HepG2 (cell line): ENCODE measurements around the gene SGCB. TPM values are rescaled to one million over a fixed set of nuclear protein-coding genes. Genes with fewer than 3 reads are reported as not detected.

ENCODE experiments used
- ATAC-seq: fragments of 200-7000 bp; cut with Tn5 transposase; 3 replicates; pipeline ENCODE4 v1.9.1; 2020; ENCODE audit warnings: mild to moderate bottlenecking, moderate library complexity
- BruUV-seq: library from RNA; stranded (reverse); fragments of 400-500 nt; replicated peaks from 2 replicates; lab custom pipeline; 2021; lab: Mats Ljungman, UMichigan
- CTCF ChIA-PET: fragments of 300-600 bp; formaldehyde crosslinking; extraction: SDS; loops from one replicate; lab custom pipeline; 2021; ENCODE audit warnings: low total read pairs, inconsistent platforms, low intra/inter-chr PET ratio; lab: Yijun Ruan, JAX
- POLR2A ChIA-PET: fragments of 350-600 bp; sonication (Branson Sonifier 250); formaldehyde crosslinking; loops from one replicate; lab custom pipeline; 2020; ENCODE audit warnings: antibody characterized with exemption, inconsistent platforms; lab: Yijun Ruan, JAX
- DNase-seq: peaks from one replicate; pipeline ENCODE4 v3.0.0-alpha.2; 2015; ENCODE audit warnings: low spot score
- FAIRE-seq: peaks from 3 replicates; lab custom pipeline; 2011; peaks lifted over from hg19 to GRCh38; lab: Jason Lieb, UNC
- H2AFZ ChIP-seq: one replicate; pipeline ENCODE4 v1.6.1; 2011; ENCODE audit warnings: low read length, inconsistent platforms
- H3K27ac ChIP-seq: fragments of 300-600 bp; 3 replicates; pipeline ENCODE4 v1.8.0; 2011; ENCODE audit warnings: mixed run types, mild to moderate bottlenecking, mixed read lengths, low read length, inconsistent platforms; ENCODE audit not compliant: insufficient read depth; ENCODE audit errors: extremely low read length
- H3K27me3 ChIP-seq, 2 experiments: fragments of 200-600 bp in 1 of 2; 2 replicates in 1 of 2; 3 replicates in 1 of 2; pipeline versions ENCODE4 v1.6.0 to v1.8.0; 2011; ENCODE audit warnings: low read length in 2 of 2, mild to moderate bottlenecking in 2 of 2, moderate library complexity in 2 of 2, inconsistent platforms in 1 of 2; ENCODE audit not compliant: insufficient read depth in 2 of 2, control insufficient read depth in 1 of 2
- H3K36me3 ChIP-seq, 2 experiments: fragments of 200-600 bp in 1 of 2; replicated peaks in 1 of 2; 2 replicates in 1 of 2; 3 replicates in 1 of 2; pipeline versions ENCODE4 v1.5.1 to v1.8.0; 2011; ENCODE audit warnings: low read length in 2 of 2, inconsistent platforms in 1 of 2; ENCODE audit not compliant: insufficient read depth in 2 of 2, control insufficient read depth in 1 of 2
- H3K4me1 ChIP-seq: 2 replicates; pipeline ENCODE4 v1.5.1; 2012; ENCODE audit warnings: low read length, inconsistent platforms; ENCODE audit not compliant: insufficient read depth
- H3K4me2 ChIP-seq: 2 replicates; pipeline ENCODE4 v1.6.0; 2011; ENCODE audit warnings: low read depth, low read length, inconsistent platforms
- H3K4me3 ChIP-seq, 3 experiments: fragments of 200-600 bp in 1 of 3; sonication (generic), shearing (Covaris generic) in 1 of 3; replicated peaks in 1 of 3; 2 replicates each; pipeline ENCODE4 v1.5.1; 2011 to 2016; ENCODE audit warnings: low read length in 3 of 3, inconsistent platforms in 2 of 3, low read depth in 2 of 3, mild to moderate bottlenecking in 2 of 3, control low read depth in 1 of 3, mixed read lengths in 1 of 3; ENCODE audit not compliant: insufficient read depth in 1 of 3
- H3K79me2 ChIP-seq: one replicate; pipeline ENCODE4 v1.6.1; 2011; ENCODE audit warnings: low read length, inconsistent platforms; ENCODE audit not compliant: insufficient read depth
- H3K9ac ChIP-seq: 2 replicates; pipeline ENCODE4 v1.6.0; 2011; ENCODE audit warnings: mild to moderate bottlenecking, low read depth, low read length, inconsistent platforms; ENCODE audit not compliant: insufficient read depth
- H3K9me3 ChIP-seq: 2 replicates; pipeline ENCODE4 v1.5.1; 2012; ENCODE audit warnings: mild to moderate bottlenecking, low read length
- H4K20me1 ChIP-seq: 2 replicates; pipeline ENCODE4 v1.6.0; 2011; ENCODE audit warnings: inconsistent platforms, mild to moderate bottlenecking, low read length, moderate library complexity; ENCODE audit not compliant: insufficient read depth
- ARID3A ChIP-seq: IDR thresholded peaks from 2 replicates; pipeline ENCODE4 v1.6.1; 2012; ENCODE audit warnings: low read depth, low read length, improper control_type of control experiment
- HMGXB3 ChIP-seq: sonication (generic); formaldehyde crosslinking; IDR thresholded peaks from 2 replicates; pipeline ENCODE4 v1.4.0; 2020; ENCODE audit warnings: missing genetic modification reagents, borderline replicate concordance
- HNF4A ChIP-seq: sonication (generic); formaldehyde crosslinking; IDR thresholded peaks from 2 replicates; pipeline ENCODE4 v1.4.0; 2020; ENCODE audit warnings: missing genetic modification reagents
- IRF1 ChIP-seq: sonication (generic); formaldehyde crosslinking; IDR thresholded peaks from 2 replicates; pipeline ENCODE4 v1.4.0; 2020; ENCODE audit warnings: low read depth, mild to moderate bottlenecking, missing genetic modification reagents
- MATR3 ChIP-seq: sonication (generic); formaldehyde crosslinking; IDR thresholded peaks from 2 replicates; pipeline ENCODE4 v1.4.0; 2020; ENCODE audit warnings: missing genetic modification reagents
- NFRKB ChIP-seq: fragments of 450-650 bp; IDR thresholded peaks from 2 replicates; pipeline ENCODE4 v1.6.1; 2017
- PHF5A ChIP-seq: IDR thresholded peaks from one replicate; pipeline ENCODE4 v1.6.1; 2018; ENCODE audit warnings: low read depth, missing genetic modification reagents; ENCODE audit not compliant: unreplicated experiment
- SALL1 ChIP-seq: sonication (generic); formaldehyde crosslinking; IDR thresholded peaks from 2 replicates; pipeline ENCODE4 v1.8.0; 2022; ENCODE audit warnings: mild to moderate bottlenecking, missing genetic modification reagents
- ZMYM4 ChIP-seq: sonication (generic); formaldehyde crosslinking; IDR thresholded peaks from 2 replicates; pipeline ENCODE4 v1.8.1; 2023; ENCODE audit warnings: mild to moderate bottlenecking, missing genetic modification reagents
- ZNF446 ChIP-seq: sonication (generic); formaldehyde crosslinking; IDR thresholded peaks from 2 replicates; pipeline ENCODE4 v1.5.0; 2020; ENCODE audit warnings: mild to moderate bottlenecking, missing genetic modification reagents
- ZNF468 ChIP-seq: sonication (generic); formaldehyde crosslinking; IDR thresholded peaks from 2 replicates; pipeline ENCODE4 v1.8.0; 2022; ENCODE audit warnings: mild to moderate bottlenecking, moderate library complexity, missing genetic modification reagents
- ZNF644 ChIP-seq: IDR thresholded peaks from 2 replicates; pipeline ENCODE4 v1.6.1; 2016; ENCODE audit warnings: low read depth
- WGBS: methylation state at CpG from one replicate; pipeline ENCODE4 v1.1.6; 2017; ENCODE audit warnings: low lambda C conversion rate; 5-methylcytosine and 5-hydroxymethylcytosine counted together
- in situ Hi-C: cut with HindIII; loops from 2 replicates; pipeline ENCODE4 v1.10.0; 2017; ENCODE audit warnings: low pct_unique_long_range_greater_than_20kb; ENCODE audit not compliant: extremely low pct_ligation_motif_present
- intact Hi-C: fragments of 100-400 bp; cut with micrococcal nuclease; formaldehyde crosslinking; loops from one replicate; pipeline ENCODE4 v1.10.0; 2022; ENCODE audit not compliant: unreplicated experiment
- polyA plus RNA-seq, 8 experiments: library from polyadenylated mRNA; depleted of rRNA in 3 of 8; stranded (reverse) in 7 of 8; unstranded in 1 of 8; fragments of >200 nt; fragmentation: Illumina TruSeq in 4 of 8; extraction: Trizol in 4 of 8; gene quantifications; 2 replicates each; pipeline versions ENCODE4 v1.2.1 to v1.2.3, GENCODE V29; 2011 to 2016; ENCODE audit warnings: low read depth in 4 of 8, missing spikeins in 1 of 8, mixed read lengths in 1 of 8; ENCODE audit not compliant: insufficient read depth in 1 of 8
- total RNA-seq, 5 experiments: library from RNA; depleted of rRNA; stranded (reverse); fragments of >200 nt; fragmentation: Illumina TruSeq; extraction: Trizol; gene quantifications; 2 replicates each; pipeline ENCODE4 v1.2.3, GENCODE V29; 2016; ENCODE audit warnings: low read depth in 1 of 5
- TF ChIP-seq, protein P1 (sequence below): sonication (generic); formaldehyde crosslinking; conservative IDR thresholded peaks from 2 replicates; pipeline ENCODE4 v1.4.0; 2020; ENCODE audit warnings: mild to moderate bottlenecking, missing genetic modification reagents, moderate library complexity

The SGCB gene
- total and polyA plus RNA-seq, 2 of the 13 experiments (the other 11 are each of a cell fraction or from before 2014, with no cell fraction given) = 2.2 to 4.8 TPM

GRCh38 chr4:52019936-52020657 is 18.0 kb downstream of the SGCB start, which contains the start of gene LRRC66 (continued):
- TF ChIP-seq, protein P1, sequence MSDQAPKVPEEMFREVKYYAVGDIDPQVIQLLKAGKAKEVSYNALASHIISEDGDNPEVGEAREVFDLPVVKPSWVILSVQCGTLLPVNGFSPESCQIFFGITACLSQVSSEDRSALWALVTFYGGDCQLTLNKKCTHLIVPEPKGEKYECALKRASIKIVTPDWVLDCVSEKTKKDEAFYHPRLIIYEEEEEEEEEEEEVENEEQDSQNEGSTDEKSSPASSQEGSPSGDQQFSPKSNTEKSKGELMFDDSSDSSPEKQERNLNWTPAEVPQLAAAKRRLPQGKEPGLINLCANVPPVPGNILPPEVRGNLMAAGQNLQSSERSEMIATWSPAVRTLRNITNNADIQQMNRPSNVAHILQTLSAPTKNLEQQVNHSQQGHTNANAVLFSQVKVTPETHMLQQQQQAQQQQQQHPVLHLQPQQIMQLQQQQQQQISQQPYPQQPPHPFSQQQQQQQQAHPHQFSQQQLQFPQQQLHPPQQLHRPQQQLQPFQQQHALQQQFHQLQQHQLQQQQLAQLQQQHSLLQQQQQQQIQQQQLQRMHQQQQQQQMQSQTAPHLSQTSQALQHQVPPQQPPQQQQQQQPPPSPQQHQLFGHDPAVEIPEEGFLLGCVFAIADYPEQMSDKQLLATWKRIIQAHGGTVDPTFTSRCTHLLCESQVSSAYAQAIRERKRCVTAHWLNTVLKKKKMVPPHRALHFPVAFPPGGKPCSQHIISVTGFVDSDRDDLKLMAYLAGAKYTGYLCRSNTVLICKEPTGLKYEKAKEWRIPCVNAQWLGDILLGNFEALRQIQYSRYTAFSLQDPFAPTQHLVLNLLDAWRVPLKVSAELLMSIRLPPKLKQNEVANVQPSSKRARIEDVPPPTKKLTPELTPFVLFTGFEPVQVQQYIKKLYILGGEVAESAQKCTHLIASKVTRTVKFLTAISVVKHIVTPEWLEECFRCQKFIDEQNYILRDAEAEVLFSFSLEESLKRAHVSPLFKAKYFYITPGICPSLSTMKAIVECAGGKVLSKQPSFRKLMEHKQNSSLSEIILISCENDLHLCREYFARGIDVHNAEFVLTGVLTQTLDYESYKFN (CRISPR knock-in tag) = 0 out of 2 replicates have a peak, but pooled peaks have one; percentile 15
- TF ChIP-seq HNF4A (CRISPR knock-in tag) (peak; percentile 31; the same call in 1 of the 2 replicates), NFRKB (no peak), ZNF644 (peak; percentile 80; the same call in 1 of the 2 replicates), SALL1 (CRISPR knock-in tag) (0 out of 2 replicates have a peak, but pooled peaks have one; percentile 33), ZMYM4 (peak; percentile 52; the same call in 1 of the 2 replicates), MATR3 (CRISPR knock-in tag) (no peak)

- Histone ChIP-seq H3K79me2 (no peaks in the 10 kb centered on the region), H3K9me3 (no peaks in the 10 kb centered on the region), H2AFZ (no peak overlapping the region), H3K4me3 (no peak overlapping the region), H3K9ac (no peak overlapping the region), H3K27me3 (no peaks in the 10 kb centered on the region), H3K36me3 (no peaks in the 10 kb centered on the region), H3K4me2 (no peak overlapping the region), H4K20me1 (no peaks in the 10 kb centered on the region), H3K27ac (no peak overlapping the region), H3K4me1 (peaks cover 19% of the 10 kb centered on the region)
- in situ Hi-C loops (no loop called here), intact Hi-C loops (no loop called here)
- BruUV-seq = no TSS peak
- 35% methylated on average over 1 of the region's 1 CpG for WGBS
- no peak for ATAC-seq
- DNase-seq = no peak
- POLR2A ChIA-PET = no interaction called here
- FAIRE-seq = no peak
- CTCF ChIA-PET = no interaction called here
- TF ChIP-seq ZNF446 = no peak
- TF ChIP-seq ZNF468 (CRISPR knock-in tag) = no peak
- no peak for TF ChIP-seq HMGXB3 (CRISPR knock-in tag)
- no peak for TF ChIP-seq PHF5A (CRISPR knock-in tag)
- no peak for TF ChIP-seq IRF1
- no peak for TF ChIP-seq ARID3A
These were observed 20.3 kb downstream of the SGCB start for GRCh38 chr4:52017814-52018213.
